Thyroid gland (tissue), 4 donors: Measurements from ENCODE around the gene TEFM. TPM values are rescaled to one million over a fixed set of nuclear protein-coding genes. Genes with fewer than 3 reads are reported as not detected.

Experiments
- DNase-seq, 2 donors: peaks; one replicate each; pipeline ENCODE4 v3.0.0-alpha.2; 2019
- H3K27ac ChIP-seq, 3 donors: fragments of 200-600 bp; sonication (generic); 1 replicate in 2 of 3; 2 replicates in 1 of 3; pipeline ENCODE4 v1.5.1; 2016 to 2019; ENCODE audit warnings: mild to moderate bottlenecking in 1 of 3, moderate library complexity in 1 of 3
- H3K27me3 ChIP-seq: fragments of 200-600 bp; sonication (generic); one replicate; pipeline ENCODE4 v1.5.1; 2019
- H3K36me3 ChIP-seq, 2 donors: fragments of 200-600 bp; sonication (generic); one replicate each; pipeline ENCODE4 v1.5.1; 2016 to 2019
- H3K4me1 ChIP-seq, 2 donors: fragments of 200-600 bp; sonication (generic); one replicate each; pipeline ENCODE4 v1.5.1; 2017 to 2019
- H3K4me3 ChIP-seq, 3 donors: fragments of 200-600 bp; sonication (generic); replicated peaks in 1 of 3; 1 replicate in 2 of 3; 2 replicates in 1 of 3; pipeline ENCODE4 v1.5.1; 2016; ENCODE audit warnings: mild to moderate bottlenecking in 1 of 3
- H3K9me3 ChIP-seq: fragments of 200-600 bp; sonication (generic); one replicate; pipeline ENCODE4 v1.5.1; 2017
- CTCF ChIP-seq, 6 experiments: fragments of 200-600 bp in 3 of 6; fragments of 450-650 bp in 3 of 6; sonication (generic) in 3 of 6; IDR thresholded peaks; one replicate each; pipeline ENCODE4 v1.5.1; 2016 to 2019; ENCODE audit warnings: antibody characterized with exemption in 6 of 6, mild to moderate bottlenecking in 2 of 6, inconsistent platforms in 1 of 6, moderate library complexity in 1 of 6
- POLR2A ChIP-seq, 2 donors: fragments of 450-650 bp; IDR thresholded peaks; one replicate each; pipeline ENCODE4 v1.6.1; 2017; ENCODE audit warnings: antibody characterized with exemption in 2 of 2, mild to moderate bottlenecking in 2 of 2, moderate library complexity in 1 of 2
- WGBS, 2 donors: methylation state at CpG; one replicate each; pipeline ENCODE4 v1.1.5; 2017; 5-methylcytosine and 5-hydroxymethylcytosine counted together
- intact Hi-C: fragments of 100-400 bp; cut with DNase I; formaldehyde crosslinking; loops from one replicate; pipeline ENCODE4 v1.15.1; 2023
- small RNA-seq: library from RNA; depleted of rRNA; stranded (forward); fragments of <200 nt; gene quantifications from one replicate; pipeline ENCODE3, GENCODE V24; 2016
- total RNA-seq, 4 donors: library from RNA; depleted of rRNA; stranded (reverse); fragments of >200 nt; gene quantifications; one replicate each; pipeline ENCODE4 v1.2.3, GENCODE V29; 2016

TEFM gene
- total RNA-seq, 4 donors from 2014 or later: 7.0 to 16.8 (median 13.5) TPM

GRCh38 chr17:30869005-30869404 lies 37.0 kb downstream of the TEFM start:
- intact Hi-C loops: no loop called here
- H3K27ac ChIP-seq: no peak overlapping the region
- H3K27me3 ChIP-seq: no peaks in the 10 kb centered on the region
- no peak overlapping the region for H3K4me3 ChIP-seq
- H3K4me1 ChIP-seq: no peaks in the 10 kb centered on the region
- 95 to 97% methylated on average over 6 of the region's 6 CpGs for WGBS, 2 donors
- TF ChIP-seq POLR2A (IDR thresholded peaks at IDR 0.05) (no peak), CTCF (IDR thresholded peaks at IDR 0.05) (no peak)
- DNase-seq: no peak
- no peaks in the 10 kb centered on the region for H3K36me3 ChIP-seq
- H3K9me3 ChIP-seq: no peaks in the 10 kb centered on the region

GRCh38 chr17:30864636-30865035 lies 41.4 kb downstream of the TEFM start:
- no peaks in the 10 kb centered on the region for H3K27me3 ChIP-seq
- H3K4me1 ChIP-seq: no peaks in the 10 kb centered on the region
- no peak for DNase-seq
- no peaks in the 10 kb centered on the region for H3K36me3 ChIP-seq
- TF ChIP-seq POLR2A (IDR thresholded peaks at IDR 0.05): no peak
- TF ChIP-seq CTCF (IDR thresholded peaks at IDR 0.05): no peak
- H3K4me3 ChIP-seq: no peak overlapping the region
- intact Hi-C loops: no loop called here
- H3K27ac ChIP-seq: no peak overlapping the region
- H3K9me3 ChIP-seq: no peaks in the 10 kb centered on the region
- 94 to 100% methylated on average over 1 of the region's 1 CpG for WGBS, 2 donors

GRCh38 chr17:30858556-30859250 lies 47.3 kb downstream of the TEFM start:
- WGBS, 2 donors: 94 to 97% methylated on average over 9 of the region's 9 CpGs
- no peaks in the 10 kb centered on the region for H3K4me1 ChIP-seq
- H3K36me3 ChIP-seq: no peaks in the 10 kb centered on the region
- no peaks in the 10 kb centered on the region for H3K27me3 ChIP-seq
- intact Hi-C loops: no loop called here
- DNase-seq: no peak
- TF ChIP-seq POLR2A (IDR thresholded peaks at IDR 0.05) (no peak), CTCF (IDR thresholded peaks at IDR 0.05) (no peak)
- H3K27ac ChIP-seq: no peak overlapping the region
- no peaks in the 10 kb centered on the region for H3K9me3 ChIP-seq
- H3K4me3 ChIP-seq: no peak overlapping the region

GRCh38 chr17:30854146-30854545 lies 51.9 kb downstream of the TEFM start:
- no peaks in the 10 kb centered on the region for H3K9me3 ChIP-seq
- H3K27ac ChIP-seq: no peak overlapping the region
- TF ChIP-seq CTCF (IDR thresholded peaks at IDR 0.05) (no peak), POLR2A (IDR thresholded peaks at IDR 0.05) (no peak)
- no peaks in the 10 kb centered on the region for H3K27me3 ChIP-seq
- 96 to 99% methylated on average over 3 of the region's 3 CpGs for WGBS, 2 donors
- DNase-seq: no peak
- H3K4me3 ChIP-seq: no peak overlapping the region
- intact Hi-C loops: no loop called here
- no peaks in the 10 kb centered on the region for H3K36me3 ChIP-seq
- no peaks in the 10 kb centered on the region for H3K4me1 ChIP-seq

Small RNA genes within 50 kb of the gene (small RNA-seq; reads per million reads assigned to genes)
- gene RNU6-298P: not detected

Other genes with a start within 250 kb of the TEFM start
- 1 to 10 TPM; 5.4 to 8.8 (median 8.3) TPM for gene CRLF3, start 81.5 kb downstream of the TEFM start, total RNA-seq
- 1 to 10 TPM; 1.1 to 1.6 (median 1.3) TPM for gene ATAD5, start 74.3 kb downstream of the TEFM start, total RNA-seq
- 10 to 100 TPM in 3 of 4 donors, 1 to 10 TPM in 1; 6.3 to 14.9 (median 12.9) TPM for gene ADAP2, start 15.7 kb upstream of the TEFM start, total RNA-seq
- 10 to 100 TPM; 24.8 to 37.2 (median 31.7) TPM for gene RNF135, start 64.8 kb upstream of the TEFM start, total RNA-seq
- gene NF1, start 188.7 kb upstream of the TEFM start, total RNA-seq: 100 to 1,000 TPM; 102 to 208 (median 129) TPM